Measurements from ENCODE around the gene KRT7.

GRCh38 chr12:52224151-52224550 lies 8.9 kb upstream of the KRT7 start:
- TF ChIP-seq CTCF (conservative IDR thresholded peaks at IDR 0.05; ENCODE audit: low read length), result no peak
- TF ChIP-seq EZH2phosphoT487 (IDR thresholded peaks at IDR 0.05; ENCODE audit: borderline replicate concordance, low read depth, low read length), result no peak
